DMS53 (cell line): Measurements from ENCODE around the gene FGD1.
A peak's percentile ranks its signal among the peaks of the same experiment; 100 is the strongest.

Experiments
- DNase-seq: peaks from one replicate; lab custom pipeline; 2025; lab: John Stamatoyannopoulos, UW

The FGD1 gene

DNA sequence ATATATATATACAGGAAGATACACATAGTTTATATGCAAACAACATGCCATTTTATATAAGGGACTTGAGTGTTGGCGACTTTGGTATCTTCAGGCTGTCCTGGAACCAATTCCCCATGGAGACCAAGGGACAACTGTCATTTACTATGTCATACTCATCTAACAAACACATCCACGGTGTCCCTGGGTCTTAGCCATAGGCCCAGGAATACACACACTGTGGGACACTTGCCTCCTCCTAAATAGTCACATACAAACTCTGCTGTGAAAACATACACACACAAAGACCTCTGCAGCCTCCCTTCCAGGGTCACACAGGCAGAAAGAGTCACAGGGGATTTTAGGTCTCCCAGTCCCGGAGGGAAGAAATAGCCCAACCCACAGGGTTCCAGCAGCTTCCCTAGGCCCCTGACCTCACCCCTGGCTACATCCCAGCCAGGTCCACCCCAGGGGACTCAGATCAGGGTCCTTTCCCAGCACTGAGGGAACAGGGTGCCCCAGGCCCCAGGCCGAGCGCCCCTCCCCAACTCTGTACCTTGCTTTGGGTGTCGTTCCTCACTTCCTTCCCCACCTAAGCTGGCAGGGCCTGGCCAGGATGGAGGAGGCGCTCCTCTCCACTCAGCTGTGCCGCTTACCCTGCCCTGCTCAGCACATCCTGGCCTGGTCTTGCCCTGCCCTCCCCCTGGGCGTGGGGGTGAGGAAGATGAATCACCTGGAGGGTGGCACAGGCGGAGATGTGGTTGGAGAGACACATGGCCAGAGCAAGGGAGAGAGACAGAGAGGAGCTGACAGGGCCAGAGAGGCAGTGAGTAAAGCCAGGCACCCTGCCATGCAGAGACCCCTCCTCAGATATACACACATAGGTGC lies 21.8 kb downstream of the FGD1 start:
- DNase-seq = no peak

DNA sequence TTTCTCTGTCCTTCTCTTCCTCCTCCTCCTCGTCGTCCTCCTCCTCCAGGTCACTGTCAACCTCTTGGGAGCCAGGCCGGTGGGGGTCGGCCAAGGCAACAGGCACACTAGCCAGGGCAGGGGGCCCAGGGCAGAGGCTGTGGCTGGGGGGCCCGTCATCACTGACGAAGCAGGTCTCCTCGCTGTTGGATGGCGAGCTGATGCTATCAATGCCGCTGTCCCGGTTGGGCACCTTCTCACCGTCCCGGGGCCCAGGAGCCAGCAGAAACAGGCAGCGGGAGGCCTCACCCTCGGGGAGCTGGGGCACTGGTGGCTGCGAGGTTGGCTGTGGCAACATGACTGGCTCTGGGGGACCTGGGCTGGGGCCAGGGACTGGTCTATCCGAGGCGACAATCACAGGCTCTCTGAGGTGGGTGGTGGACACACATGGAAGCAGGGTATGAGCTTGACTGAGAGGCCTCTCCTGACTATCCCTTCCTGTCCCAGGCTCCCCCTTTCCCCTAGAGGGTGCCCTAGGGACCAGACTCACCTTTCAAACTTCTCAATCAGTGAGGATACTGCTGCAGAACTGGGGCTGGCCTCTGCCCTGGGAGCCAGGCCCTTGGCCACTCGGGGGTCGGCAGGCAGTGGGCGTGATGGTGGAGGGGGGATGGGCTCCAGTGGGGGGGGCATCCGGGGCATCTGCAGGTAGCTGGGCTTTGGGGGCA lies 25.8 kb downstream of the FGD1 start:
- DNase-seq = no peak

DNA sequence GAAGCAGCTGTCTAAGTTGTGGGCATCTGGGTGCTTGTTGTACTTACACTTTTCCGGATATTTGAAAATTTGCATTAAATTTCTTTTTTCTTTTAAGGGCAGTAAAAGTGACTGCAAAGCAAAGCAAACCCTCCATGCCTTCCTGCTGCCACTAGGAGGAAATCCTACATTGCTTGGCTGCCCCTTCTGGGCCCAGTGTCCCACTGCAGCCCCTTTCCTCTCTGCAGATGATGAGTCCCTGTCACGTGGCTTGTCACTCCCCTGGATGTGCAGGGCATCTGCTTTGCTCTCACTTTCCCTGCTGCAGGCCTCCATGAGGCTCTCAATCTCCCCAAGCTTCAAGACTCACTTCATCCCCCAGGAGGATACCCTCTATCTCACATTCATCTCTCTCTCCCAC lies 43.1 kb downstream of the FGD1 start:
- peak; percentile 39 for DNase-seq

DNA sequence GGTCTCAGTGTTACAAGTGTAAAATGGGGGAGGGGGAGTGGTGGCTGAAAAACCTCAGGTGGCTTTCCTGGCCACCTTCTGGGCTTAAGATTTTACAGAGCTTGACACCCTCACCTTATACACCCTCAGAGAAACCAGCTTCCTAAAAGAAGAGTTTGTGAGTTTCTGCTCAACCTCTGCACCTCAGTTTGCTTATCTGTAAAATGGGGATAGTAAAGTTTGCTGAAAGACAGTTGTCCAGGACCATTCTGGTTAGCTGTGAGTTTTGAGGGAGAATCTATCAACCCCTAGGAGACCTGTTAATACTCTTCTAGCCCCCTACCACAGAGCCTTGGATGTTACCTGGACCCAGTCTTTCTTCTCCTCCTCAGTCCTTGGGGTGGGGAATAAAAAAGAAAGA lies 46.1 kb downstream of the FGD1 start:
- no peak for DNase-seq

DNA sequence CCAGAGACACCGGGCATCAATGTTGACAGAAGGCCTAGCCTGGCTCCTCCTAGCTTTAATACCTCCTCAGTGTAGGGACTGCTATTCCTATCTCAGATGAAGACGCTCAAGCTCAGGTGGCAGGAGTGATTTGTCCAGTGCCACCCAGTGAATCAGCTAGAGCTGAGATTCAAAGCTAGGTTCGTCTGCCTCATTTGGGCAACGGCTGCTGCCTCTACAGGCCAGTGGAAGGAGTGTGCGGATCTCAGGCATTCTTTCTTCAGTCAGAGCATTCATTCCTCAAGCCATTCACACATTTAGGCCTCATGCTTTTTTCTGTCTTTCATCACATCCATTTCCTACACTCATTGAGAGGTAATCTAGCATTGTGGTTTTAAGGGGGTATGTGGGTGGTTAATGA lies 48.6 kb downstream of the FGD1 start:
- peak; percentile 55 for DNase-seq

DNA sequence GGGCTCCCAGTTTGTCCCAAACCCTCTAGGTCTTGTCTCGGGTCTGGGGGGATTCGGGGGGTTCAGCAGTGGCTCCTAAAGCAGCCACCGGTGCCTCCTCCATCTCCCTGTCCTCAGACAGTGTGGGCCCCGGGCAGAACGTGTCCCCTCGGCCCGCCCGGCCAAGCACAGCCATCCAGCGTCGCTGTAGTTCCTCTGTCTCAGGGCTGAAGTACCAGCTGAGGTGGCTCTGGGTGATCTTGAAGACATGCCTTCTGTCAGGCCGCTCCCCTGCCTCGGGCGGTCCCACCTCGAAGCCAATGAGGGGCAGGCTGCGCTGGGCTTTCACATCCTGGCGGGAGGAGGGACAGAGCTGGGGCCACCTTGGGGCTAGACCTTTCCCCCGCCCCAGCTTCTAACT lies 50.0 kb downstream of the FGD1 start:
- DNase-seq = no peak

DNA sequence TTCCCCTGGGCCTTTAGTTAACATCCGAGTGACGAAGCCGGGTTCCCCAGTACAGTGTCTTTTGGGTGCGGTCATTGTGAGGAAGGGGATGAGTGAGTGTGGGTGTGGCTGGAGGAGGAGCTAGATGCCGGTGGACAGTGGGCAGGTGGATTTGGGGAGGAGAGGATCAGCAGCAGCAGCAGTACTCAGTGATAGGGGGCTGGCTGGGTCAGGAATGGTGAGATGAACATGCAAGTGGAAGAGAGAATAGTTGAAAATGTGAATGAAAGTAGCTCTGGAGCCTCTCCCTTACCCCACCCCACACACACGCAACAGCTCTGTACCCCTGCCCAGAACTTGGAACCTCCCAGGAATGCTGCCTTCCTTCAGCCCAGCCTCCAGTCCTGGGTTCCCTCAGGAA lies 51.3 kb downstream of the FGD1 start:
- no peak for DNase-seq

DNA sequence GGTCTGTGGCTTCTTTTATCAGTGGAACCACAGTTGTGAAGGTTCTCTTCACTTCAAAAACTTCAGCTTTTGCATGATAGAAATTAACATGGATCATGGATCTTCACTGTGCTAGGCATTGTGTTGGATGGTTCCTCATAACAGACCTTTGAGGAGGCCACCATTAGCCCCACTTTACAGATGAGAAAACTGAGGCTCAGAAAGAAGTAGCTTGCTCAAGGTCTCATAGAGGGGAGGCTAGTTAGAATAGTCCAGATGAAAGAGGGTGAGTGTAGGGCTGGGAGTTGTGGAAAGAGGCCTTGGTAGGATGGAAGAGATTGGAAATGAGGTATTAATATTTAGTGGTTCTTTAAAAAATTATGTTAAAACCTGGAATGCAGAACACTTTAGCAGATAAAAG lies 53.2 kb downstream of the FGD1 start:
- DNase-seq = no peak

DNA sequence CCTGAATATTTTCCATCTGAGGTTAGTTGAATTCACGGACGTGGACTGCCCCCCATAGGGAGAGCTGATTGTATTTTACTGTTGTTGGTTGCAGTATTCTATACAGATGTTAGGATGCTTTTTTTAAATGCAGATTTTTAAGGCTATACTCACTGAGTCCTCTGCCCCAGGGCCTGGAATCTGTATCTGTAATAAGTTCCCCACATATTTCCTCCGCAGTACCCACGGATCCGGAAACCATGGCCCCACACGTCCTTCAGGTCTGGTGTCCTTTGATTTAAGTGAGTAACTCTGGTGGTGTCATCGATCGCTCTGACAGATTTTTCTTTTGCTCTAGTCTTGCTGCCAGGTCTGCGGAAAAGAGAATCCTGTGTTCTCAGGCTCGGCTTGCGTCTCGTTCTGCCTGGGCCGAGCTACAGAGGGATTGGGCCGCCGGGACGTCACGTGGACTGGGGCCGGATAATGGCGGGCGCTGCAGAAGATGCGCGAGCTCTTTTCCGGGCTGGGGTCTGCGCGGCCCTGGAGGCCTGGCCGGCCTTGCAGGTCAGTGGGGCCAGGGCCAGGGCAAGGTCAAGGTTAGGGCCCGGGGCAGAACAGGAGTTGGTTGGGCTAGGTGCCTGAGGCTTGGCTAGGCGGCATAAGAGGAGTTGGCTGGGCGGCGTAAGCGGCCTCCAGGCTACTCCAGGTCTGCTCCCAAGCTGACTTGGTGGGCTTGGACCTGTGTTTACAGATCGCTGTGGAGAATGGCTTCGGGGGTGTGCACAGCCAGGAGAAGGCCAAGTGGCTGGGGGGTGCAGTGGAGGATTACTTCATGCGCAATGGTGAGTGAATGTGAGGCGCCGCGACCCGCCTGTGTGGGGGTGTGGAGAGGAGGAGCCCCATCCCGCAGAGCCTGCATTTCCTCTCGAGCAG lies 55.8 kb downstream of the FGD1 start, which contains the start of gene TSR2:
TSR2 (plus strand) TSS at position 445 of the 912 bp plus-strand sequence; CDS start at position 463, 18 bp downstream.
- DNase-seq = peak; percentile 94

DNA sequence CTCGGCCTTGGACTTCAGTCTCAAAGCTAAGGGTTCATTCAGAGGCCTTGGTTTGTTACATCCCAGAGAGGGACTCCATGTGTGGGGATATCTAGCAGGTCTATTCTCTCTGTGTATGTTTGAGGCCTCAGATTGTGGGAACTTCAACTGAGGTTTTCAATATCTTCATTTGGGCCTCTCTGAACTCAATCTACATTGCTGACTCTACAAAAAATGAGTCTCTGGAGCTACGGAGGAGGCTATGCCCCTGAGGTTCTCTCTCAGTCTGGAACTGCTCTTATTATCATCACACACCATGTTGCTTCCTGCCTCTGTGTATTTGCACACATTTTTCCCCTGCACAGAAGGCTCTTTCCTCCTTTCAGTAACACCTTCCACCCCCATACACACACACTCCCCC lies 60.9 kb downstream of the FGD1 start:
- no peak for DNase-seq

DNA sequence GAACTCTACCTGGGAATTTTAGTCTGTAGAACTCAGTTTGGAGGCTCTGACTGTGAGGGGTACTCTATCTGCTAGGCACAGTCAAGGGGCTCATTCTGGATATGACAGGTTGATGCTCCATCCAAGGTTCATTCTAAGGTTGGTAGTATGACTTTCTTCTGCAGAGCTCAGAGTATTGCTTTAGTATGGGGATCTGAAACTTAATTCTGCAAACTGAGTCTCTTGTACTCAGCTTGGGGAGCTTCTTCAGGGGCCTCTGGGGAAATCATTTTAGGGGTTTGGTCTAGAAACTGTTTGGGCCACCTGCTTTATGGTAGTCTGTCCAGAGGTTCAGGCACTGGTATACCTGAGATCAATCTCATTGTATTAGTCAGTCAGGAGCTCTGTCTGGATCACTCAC lies 65.5 kb downstream of the FGD1 start:
- DNase-seq = no peak

DNA sequence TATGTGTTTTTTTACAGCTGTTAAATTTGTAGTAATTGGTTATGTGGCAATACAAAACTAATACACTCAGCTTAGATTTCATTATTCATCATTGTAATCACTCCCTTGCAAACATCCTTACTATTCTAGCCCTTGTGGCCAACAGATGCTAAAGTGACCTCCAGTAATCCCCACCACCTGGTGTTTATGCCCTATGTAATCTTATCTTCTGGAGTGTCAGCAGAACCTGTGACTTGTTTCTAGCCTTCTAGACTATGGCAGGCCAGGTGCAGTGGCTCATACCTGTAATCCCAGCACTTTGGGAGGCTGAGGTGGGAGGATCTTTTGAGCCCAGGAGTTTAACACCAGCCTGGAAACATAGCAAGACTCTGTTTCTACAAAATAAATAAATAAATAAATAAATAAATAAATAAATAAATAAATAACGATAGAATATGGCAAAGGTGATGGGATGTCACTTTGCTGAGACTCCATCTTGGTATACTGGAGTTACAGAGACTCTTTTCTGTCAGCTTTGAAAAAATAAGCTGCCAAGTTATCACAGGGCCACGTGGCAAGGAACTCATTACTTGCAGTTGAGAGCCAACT lies 68.1 kb downstream of the FGD1 start:
- DNase-seq = peak; percentile 86

DNA sequence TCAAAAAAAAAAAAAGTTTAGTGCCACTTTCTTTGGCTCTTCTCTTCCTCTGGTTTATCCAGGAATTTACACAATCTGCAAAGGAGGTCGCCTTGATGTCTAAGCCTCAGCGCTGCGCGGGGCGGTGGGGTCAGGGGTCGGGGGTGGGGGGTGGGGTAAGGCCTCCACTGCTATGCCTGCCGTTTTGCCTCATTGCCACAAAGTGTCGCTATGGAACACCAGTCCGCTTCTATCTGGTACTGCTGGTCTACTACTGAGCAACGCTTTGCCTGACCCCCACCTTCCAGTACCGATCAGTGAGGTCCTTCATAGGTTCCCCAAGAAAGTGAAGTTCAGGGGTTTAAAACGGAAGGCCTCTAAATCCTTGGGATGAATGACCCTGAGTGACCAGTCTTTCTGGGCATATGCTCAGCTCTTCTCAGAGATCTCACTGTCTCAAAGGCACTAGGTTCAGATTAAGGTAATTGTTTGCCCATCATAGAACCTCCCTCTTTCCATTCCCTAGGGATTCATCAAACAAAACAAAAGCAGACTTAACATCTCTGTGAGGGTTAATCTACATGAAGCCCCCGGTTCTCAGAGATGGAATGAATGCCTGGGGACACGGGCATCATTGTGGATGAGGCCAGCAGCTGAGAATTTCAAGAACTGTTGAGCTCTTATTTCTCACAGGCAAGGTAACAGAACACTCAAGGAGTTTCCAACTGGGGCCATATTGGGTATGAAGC lies 72.7 kb downstream of the FGD1 start:
- DNase-seq = no peak

DNA sequence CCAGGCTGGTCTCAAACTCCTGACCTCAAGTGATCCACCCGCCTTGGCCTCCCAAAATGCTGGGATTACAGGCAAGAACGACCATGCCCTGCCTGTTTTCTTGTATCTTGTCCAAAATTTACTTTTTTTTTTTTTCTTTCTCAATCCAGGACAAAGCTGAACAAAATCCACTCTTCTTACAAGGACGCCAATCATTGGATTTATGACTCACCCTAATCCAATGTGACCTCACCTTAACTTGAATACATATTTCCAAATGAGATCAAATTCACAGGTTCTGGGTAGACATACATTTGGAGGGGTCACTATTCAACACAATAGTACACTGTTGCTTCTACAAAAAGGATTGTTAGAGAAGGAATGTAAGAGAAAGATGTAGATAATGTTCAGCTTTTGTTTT lies 73.9 kb downstream of the FGD1 start:
- no peak for DNase-seq

DNA sequence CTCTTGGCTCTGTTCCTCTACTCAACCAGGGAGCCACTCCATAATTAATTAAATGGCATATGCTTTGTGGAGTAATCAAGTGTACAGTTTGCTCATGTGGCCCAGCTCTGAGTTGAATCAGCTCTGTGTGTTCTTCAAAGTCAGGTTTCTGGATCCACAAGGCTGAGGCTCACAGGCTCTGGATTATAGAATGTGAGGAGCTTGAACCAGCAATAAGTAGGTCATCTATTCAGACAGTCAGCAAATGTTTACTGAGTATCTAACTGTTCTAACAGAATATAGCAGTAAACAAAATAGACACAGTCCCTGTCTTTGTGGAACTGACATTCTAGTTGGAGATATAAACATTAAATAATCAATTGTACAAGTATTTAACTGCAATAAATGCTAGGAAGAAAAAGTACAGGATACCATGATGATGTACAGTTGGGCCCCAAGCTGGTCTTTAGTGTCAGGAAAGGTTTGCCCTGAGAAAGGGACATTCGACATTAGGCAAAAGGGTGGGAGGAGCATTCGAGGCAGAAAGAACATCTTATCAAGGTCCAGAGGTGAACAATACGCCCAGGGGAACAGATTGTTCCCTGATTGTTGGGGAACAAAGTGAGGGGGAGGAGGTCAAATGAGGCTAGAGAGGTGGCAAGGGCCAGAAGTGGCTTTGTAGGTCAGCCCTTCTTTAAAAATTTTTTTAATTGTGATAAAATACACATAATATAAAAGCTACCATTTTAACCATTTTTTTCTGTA lies 76.3 kb downstream of the FGD1 start:
- no peak for DNase-seq

DNA sequence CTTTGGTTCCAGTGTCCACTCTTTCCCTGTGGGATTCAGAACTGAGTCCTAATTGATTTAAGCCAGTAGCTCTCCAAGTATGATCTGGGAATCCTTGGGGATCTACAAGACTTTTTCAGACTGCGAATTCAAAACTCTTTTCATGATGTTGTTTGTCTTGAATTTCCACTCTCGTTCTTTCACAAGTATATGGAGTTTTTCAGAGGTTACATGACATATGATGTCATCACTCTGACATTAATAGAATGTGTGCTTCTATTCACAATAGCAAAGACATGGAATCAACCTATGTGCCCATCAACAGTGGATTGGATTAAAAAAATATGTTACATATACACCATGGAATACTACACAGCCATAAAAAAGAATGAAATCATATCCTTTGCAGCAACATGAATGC lies 79.1 kb downstream of the FGD1 start:
- DNase-seq = no peak

DNA sequence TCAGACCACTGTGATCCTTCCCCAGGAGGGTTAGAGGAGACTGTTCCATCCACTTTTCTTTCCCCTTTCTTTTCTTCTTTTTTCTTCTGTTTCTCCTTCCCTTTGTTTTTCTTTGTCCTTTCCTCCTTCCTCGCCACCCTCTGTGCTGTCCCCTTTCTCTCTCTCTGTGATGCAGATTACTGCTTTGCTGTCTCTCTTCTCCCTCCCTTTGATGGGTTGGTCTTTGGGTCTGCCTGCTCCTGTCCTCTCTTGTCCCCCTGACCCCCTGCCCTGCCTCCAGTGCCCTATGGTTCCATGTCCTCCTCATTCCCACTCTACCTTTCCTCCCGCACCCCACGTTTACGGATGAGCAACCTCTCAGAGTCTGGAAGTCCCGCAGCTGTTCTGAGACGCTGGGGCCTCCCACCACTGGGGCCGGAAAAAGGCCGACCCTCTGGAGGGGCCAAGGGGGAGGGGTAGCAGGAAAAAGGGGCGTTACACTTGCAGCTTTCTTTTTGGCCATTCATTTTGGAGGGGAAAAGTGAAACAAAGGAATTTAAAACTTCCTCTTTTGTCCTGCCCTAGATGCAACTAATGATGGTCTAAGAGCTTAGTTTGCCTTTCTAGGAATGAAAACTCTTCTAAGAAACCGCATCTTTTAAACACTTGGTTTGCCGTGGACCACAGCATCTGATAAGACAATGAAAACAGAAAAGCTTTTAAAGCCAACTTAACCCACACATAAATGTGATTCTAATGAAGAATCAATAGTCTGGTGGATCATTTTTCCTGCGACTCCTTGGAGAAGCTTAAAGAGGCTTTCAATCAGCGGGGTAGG lies 80.3 kb downstream of the FGD1 start:
- DNase-seq = no peak

DNA sequence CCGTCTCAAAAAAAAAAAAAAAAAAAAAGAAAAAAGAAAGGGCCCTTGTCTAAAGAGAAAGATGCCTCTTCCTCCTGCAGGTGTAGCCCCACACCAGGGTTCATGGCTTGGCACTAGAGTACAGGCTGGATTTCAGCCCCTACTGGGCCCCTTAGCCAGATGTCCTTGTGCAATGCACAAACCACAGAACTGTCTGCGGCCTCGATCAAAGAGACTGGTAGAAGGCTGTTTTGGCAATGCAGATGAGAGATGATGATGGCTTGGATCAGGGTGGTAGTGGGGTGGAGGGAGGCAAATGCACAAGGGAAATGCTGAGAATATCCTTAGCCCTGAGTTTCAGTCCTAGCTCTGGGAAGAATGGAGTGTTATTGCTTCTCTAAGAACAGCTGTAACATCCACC lies 82.3 kb downstream of the FGD1 start:
- DNase-seq = no peak

DNA sequence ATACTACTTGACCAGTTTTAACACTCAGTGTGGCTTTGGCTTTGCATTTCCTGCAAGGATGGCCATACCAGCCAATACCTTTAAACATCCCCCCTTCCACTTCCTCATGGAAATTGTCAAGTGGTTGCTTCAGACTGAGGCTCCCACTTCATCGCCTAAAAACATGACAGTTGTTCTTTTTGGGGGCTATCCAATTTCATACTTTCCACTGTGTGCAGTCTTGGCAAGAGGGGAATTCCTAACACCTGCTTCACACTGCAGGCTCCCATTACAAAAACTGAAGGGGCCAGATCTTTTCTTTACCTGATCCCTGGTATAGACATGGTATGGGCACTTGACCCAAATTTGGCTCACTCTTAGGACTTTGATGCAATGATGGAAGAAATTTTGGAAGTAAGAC lies 84.3 kb downstream of the FGD1 start:
- peak; percentile 23 for DNase-seq

DNA sequence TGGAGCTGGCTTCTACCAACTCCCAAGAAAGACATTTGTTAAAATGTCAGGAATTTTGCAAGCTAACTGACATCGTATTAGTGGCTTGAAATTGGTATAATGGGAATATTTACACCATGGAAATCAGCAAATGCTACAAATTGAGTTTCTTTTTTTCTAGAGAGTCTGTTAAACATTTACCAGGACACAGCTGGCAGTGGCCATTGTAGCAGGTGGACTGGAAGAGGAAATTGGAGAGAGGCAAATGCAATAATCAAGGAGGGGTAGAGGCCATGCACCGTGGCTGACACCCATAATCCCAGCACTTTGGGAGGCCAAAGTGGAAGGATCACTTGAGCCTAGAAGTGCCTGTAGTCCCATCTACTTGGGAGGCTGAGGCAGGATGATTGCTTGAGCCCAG lies 88.8 kb downstream of the FGD1 start:
- DNase-seq = peak; percentile 80
